T-cell (primary cell): ENCODE measurements around the gene TRAF3IP1. TPM values are rescaled to one million over a fixed set of nuclear protein-coding genes. Genes with fewer than 3 reads are reported as not detected.

Source experiments
- ATAC-seq, 4 experiments: fragments of 200-7000 bp in 3 of 4; fragments of 150-1000 bp in 1 of 4; cut with Tn5 transposase; replicated peaks in 1 of 4; 1 replicate in 3 of 4; 2 replicates in 1 of 4; pipeline ENCODE4 v1.10.0; 2021; ENCODE audit warnings: moderate library complexity in 3 of 4, mild to moderate bottlenecking in 2 of 4, moderate number of reproducible peaks in 1 of 4
- CTCF ChIA-PET, 2 donors: fragments of 300-600 bp; sonication (Branson Sonifier 250); formaldehyde crosslinking; loops; one replicate each; lab custom pipeline; 2022; ENCODE audit warnings: antibody characterized with exemption in 2 of 2; lab: Charles Lee
- POLR2A ChIA-PET, 2 donors: fragments of 300-600 bp; sonication (Branson Sonifier 250); formaldehyde crosslinking; loops; one replicate each; lab custom pipeline; 2022; ENCODE audit warnings: antibody characterized with exemption in 2 of 2; lab: Charles Lee
- DNase-seq, 35 experiments: peaks; one replicate each; pipeline versions ENCODE4 v3.0.0 to v3.0.0-alpha.2; 2013 to 2023
- H3K27ac ChIP-seq: one replicate; pipeline ENCODE4 v1.5.1; 2013; ENCODE audit warnings: low read length
- H3K27me3 ChIP-seq, 2 experiments: replicated peaks in 1 of 2; 1 replicate in 1 of 2; 2 replicates in 1 of 2; pipeline versions ENCODE4 v1.6.1 to v1.7.0; 2013; ENCODE audit warnings: low read length in 1 of 2, mixed read lengths in 1 of 2; ENCODE audit not compliant: control insufficient read depth in 2 of 2, insufficient read depth in 2 of 2; ENCODE audit errors: extremely low read depth in 1 of 2
- H3K36me3 ChIP-seq, 2 donors: 1 replicate in 1 of 2; 2 replicates in 1 of 2; pipeline versions ENCODE4 v1.6.1 to v1.7.0; 2013; ENCODE audit warnings: low read length in 1 of 2; ENCODE audit not compliant: control insufficient read depth in 2 of 2, insufficient read depth in 1 of 2; ENCODE audit errors: extremely low read depth in 1 of 2
- H3K4me1 ChIP-seq, 2 experiments: 1 replicate in 1 of 2; 2 replicates in 1 of 2; pipeline versions ENCODE4 v1.6.1 to v1.7.0; 2013; ENCODE audit warnings: low read length in 2 of 2, mixed read lengths in 1 of 2; ENCODE audit not compliant: insufficient read depth in 2 of 2, control insufficient read depth in 1 of 2; ENCODE audit errors: extremely low read depth in 1 of 2
- H3K4me3 ChIP-seq, 2 donors: 1 replicate in 1 of 2; 2 replicates in 1 of 2; pipeline versions ENCODE4 v1.5.1 to v1.7.0; 2013; ENCODE audit warnings: mild to moderate bottlenecking in 2 of 2, low read length in 1 of 2, moderate library complexity in 1 of 2; ENCODE audit not compliant: control insufficient read depth in 1 of 2; ENCODE audit errors: extremely low read depth in 1 of 2
- H3K9me3 ChIP-seq: 2 replicates; pipeline ENCODE4 v1.7.0; 2013
- H3K27ac Mint-ChIP-seq, 2 donors: one replicate each; pipeline ENCODE4 v1.8.0; 2020 to 2021; ENCODE audit warnings: mild to moderate bottlenecking in 2 of 2, mixed read lengths in 2 of 2
- H3K27me3 Mint-ChIP-seq, 2 donors: one replicate each; pipeline ENCODE4 v1.8.0; 2021 to 2022; ENCODE audit warnings: mixed read lengths in 2 of 2
- H3K36me3 Mint-ChIP-seq: one replicate; pipeline ENCODE4 v1.8.0; 2021; ENCODE audit warnings: mixed read lengths
- H3K4me1 Mint-ChIP-seq, 3 donors: one replicate each; pipeline ENCODE4 v1.8.0; 2020 to 2022; ENCODE audit warnings: mixed read lengths in 3 of 3, mild to moderate bottlenecking in 1 of 3
- H3K4me3 Mint-ChIP-seq, 3 donors: one replicate each; pipeline ENCODE4 v1.8.0; 2020 to 2022; ENCODE audit warnings: mild to moderate bottlenecking in 3 of 3, mixed read lengths in 3 of 3, moderate library complexity in 3 of 3
- H3K9me3 Mint-ChIP-seq, 3 donors: one replicate each; pipeline ENCODE4 v1.8.0; 2020 to 2022; ENCODE audit warnings: mixed read lengths in 3 of 3
- WGBS: methylation state at CpG from one replicate; pipeline ENCODE4 v1.1.5; 2013; ENCODE audit warnings: missing lambda C conversion rate; ENCODE audit not compliant: insufficient coverage; 5-methylcytosine and 5-hydroxymethylcytosine counted together
- total RNA-seq, 35 experiments: library from RNA in 6 of 35; stranded (reverse) in 6 of 35; fragments of 120-200 nt in 1 of 35; gene quantifications; one replicate each; pipeline versions ENCODE4 v1.2.1 to v1.2.4 and lab custom pipeline; 2013 to 2026

The TRAF3IP1 gene
- total RNA-seq, 5 donors from 2014 or later (not counting 1 experiment from before 2014, with no cell fraction given) = 6.3 to 12.1 (median 11.8) TPM

DNA sequence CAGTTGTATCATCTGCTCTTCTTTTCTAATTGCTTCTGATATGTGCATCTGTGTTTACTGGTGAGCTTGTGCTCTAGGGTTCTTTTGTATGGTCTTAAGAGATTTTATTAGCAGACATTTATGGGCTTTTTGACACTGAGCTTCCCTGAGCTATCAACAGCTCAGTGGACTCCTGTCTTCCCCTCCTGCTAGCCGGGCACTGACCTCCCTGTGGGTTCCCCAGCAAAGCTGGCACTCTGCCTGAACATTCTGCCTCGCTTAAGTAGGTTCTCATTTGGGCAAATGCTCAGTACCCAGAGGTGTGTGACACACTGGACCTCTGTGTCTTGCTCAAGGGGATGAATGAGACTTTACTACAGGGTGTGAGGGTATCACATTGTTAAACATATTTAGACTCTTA, 15.8 kb downstream of the TRAF3IP1 start:
- peaks cover 4 to 16% (median 11%) of the 10 kb centered on the region in 3 donors for H3K4me1 Mint-ChIP-seq
- 78% methylated on average over 2 of the region's 2 CpGs for WGBS
- no peak overlapping the region for H3K27ac Mint-ChIP-seq
- Histone ChIP-seq H3K27me3 (no peaks in the 10 kb centered on the region), H3K9me3 (no peaks in the 10 kb centered on the region), H3K36me3 (peaks cover 4 to 9% of the 10 kb centered on the region in 2 donors), H3K27ac (no peak overlapping the region), H3K4me1 (no peaks in the 10 kb centered on the region), H3K4me3 (no peak overlapping the region)
- no peak overlapping the region for H3K4me3 Mint-ChIP-seq
- no peaks in the 10 kb centered on the region for H3K27me3 Mint-ChIP-seq
- DNase-seq = no peak
- CTCF ChIA-PET = no interaction called here
- POLR2A ChIA-PET = no interaction called here
- ATAC-seq = no peak
- H3K36me3 Mint-ChIP-seq = peaks cover 24% of the 10 kb centered on the region
- H3K9me3 Mint-ChIP-seq = no peaks in the 10 kb centered on the region

DNA sequence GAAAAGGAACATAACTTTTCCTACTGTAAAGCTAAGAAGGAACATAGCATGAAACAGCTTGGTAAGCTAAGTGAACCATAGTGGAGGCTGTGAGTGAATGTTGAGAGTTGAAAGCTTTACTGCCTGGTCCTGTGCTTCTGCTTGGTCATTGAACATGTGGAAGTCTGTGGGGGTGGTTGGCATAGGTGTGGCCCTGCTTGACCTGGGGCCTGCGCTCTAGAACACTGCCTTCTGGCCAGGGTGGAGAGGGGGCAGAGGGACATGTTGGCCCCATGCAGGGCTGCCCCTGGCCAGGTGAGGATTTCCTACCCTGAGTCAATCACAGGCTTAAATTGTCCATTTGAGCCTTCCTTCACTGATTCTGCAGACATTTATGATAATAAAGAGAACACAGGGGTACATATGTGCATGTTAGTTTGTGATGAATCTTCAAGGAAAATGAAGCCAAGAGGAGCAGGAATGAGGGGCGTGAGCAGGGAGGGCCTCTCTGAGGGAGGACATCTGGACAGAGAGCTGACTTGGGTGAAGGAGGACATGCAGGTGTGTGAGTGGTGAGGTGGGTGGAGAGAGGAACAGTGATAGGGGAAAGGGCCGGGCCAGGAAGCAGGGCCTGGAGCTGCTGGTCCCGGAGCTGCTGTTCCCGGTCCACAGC, 16.6 kb downstream of the TRAF3IP1 start:
- WGBS = 94% methylated on average over 5 of the region's 5 CpGs
- ATAC-seq = no peak
- Mint-ChIP-seq H3K9me3 (no peaks in the 10 kb centered on the region), H3K27ac (no peak overlapping the region), H3K27me3 (no peaks in the 10 kb centered on the region), H3K36me3 (peaks cover 24% of the 10 kb centered on the region), H3K4me1 (peaks cover 4 to 16% (median 11%) of the 10 kb centered on the region in 3 donors), H3K4me3 (no peak overlapping the region)
- CTCF ChIA-PET = interaction anchor here in 1 of 2 donors (0.6 kb wide), 1 partner anchor 365 kb away, joined by 3 read pairs; no protein-coding TSS in a partner anchor
- DNase-seq = no peak
- H3K9me3 ChIP-seq = no peaks in the 10 kb centered on the region
- POLR2A ChIA-PET = interaction anchor here in 1 of 2 donors (0.5 kb wide), 1 partner anchor 77 kb away, joined by 3 read pairs; no protein-coding TSS in a partner anchor
- no peak overlapping the region for H3K4me3 ChIP-seq
- peaks cover 4 to 9% of the 10 kb centered on the region in 2 donors for H3K36me3 ChIP-seq
- H3K4me1 ChIP-seq = no peaks in the 10 kb centered on the region
- H3K27ac ChIP-seq = no peak overlapping the region
- H3K27me3 ChIP-seq = no peaks in the 10 kb centered on the region

DNA sequence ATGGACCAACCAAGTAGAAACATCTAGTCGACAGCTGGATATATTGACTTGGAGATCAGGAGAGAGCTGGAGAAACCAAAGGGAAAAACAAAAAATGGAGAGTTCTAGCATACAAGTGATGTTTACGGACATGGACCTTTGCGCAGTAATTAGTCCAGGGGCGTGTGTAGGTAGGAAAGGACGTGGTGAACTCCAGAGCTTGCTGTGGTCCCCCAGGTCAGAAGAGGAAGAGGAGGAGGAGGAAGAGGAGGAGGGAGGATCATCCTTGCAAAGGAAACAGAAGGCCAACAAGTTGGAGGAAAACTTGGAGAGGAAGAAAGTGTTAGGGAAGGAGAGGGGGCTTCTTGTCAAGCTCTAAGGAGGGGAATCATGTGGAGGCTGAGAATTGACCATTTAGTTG, 17.5 kb downstream of the TRAF3IP1 start:
- POLR2A ChIA-PET = no interaction called here
- CTCF ChIA-PET = interaction anchor here in 1 of 2 donors (0.6 kb wide), 1 partner anchor 366 kb away, joined by 3 read pairs; no protein-coding TSS in a partner anchor
- H3K27ac ChIP-seq = no peak overlapping the region
- H3K4me3 ChIP-seq = no peak overlapping the region
- no peaks in the 10 kb centered on the region for H3K27me3 ChIP-seq
- Mint-ChIP-seq H3K36me3 (peaks cover 21% of the 10 kb centered on the region), H3K4me3 (no peak overlapping the region), H3K27ac (no peak overlapping the region), H3K4me1 (peaks cover 4 to 16% (median 11%) of the 10 kb centered on the region in 3 donors), H3K9me3 (no peaks in the 10 kb centered on the region), H3K27me3 (no peaks in the 10 kb centered on the region)
- ATAC-seq (no peak), DNase-seq (no peak)
- 84% methylated on average over 5 of the region's 5 CpGs for WGBS
- peaks cover 4 to 9% of the 10 kb centered on the region in 2 donors for H3K36me3 ChIP-seq
- H3K9me3 ChIP-seq = no peaks in the 10 kb centered on the region
- no peaks in the 10 kb centered on the region for H3K4me1 ChIP-seq

DNA sequence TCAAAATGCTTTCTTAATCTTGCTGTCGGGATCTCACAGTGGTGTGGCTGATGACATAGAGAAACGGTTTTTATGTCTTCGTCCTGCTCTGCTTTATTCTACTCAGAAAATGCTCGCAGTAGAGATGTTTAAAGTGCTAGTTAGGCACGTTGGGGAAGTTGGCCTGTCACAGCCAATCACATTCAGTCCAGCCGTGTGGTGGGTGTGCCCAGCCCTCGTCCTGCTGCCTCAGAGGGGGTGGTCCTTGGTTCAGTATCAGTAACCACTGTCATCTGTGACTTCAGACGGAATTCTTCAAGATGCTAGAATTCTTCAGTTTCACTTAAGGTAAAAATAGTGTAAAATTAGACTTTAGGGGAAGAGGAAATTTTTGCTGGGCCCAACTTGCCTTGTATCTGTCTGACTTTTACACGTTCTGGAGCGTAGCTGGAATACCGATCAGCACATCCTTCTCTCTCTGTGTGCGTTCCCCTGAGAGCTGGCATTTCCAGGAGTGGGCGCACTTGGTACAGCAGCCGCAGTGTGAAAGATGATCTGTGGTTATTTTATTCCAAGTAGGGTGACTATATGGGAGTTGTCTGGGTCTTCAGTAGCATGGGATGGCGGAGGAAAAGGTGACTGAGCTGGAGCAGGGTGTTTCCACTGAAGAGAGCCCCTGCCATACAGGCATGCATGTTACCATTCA, 18.5 kb downstream of the TRAF3IP1 start:
- Mint-ChIP-seq H3K4me1 (peaks cover 4 to 11% (median 10%) of the 10 kb centered on the region in 3 donors), H3K9me3 (no peaks in the 10 kb centered on the region), H3K27me3 (no peaks in the 10 kb centered on the region), H3K36me3 (peaks cover 16% of the 10 kb centered on the region), H3K27ac (no peak overlapping the region), H3K4me3 (no peak overlapping the region)
- Histone ChIP-seq H3K9me3 (no peaks in the 10 kb centered on the region), H3K4me3 (no peak overlapping the region), H3K27me3 (no peaks in the 10 kb centered on the region), H3K4me1 (no peaks in the 10 kb centered on the region), H3K27ac (no peak overlapping the region), H3K36me3 (peaks cover 4 to 9% of the 10 kb centered on the region in 2 donors)
- no peak for ATAC-seq
- POLR2A ChIA-PET = no interaction called here
- DNase-seq = no peak
- 90% methylated on average over 13 of the region's 15 CpGs for WGBS
- CTCF ChIA-PET = no interaction called here

DNA sequence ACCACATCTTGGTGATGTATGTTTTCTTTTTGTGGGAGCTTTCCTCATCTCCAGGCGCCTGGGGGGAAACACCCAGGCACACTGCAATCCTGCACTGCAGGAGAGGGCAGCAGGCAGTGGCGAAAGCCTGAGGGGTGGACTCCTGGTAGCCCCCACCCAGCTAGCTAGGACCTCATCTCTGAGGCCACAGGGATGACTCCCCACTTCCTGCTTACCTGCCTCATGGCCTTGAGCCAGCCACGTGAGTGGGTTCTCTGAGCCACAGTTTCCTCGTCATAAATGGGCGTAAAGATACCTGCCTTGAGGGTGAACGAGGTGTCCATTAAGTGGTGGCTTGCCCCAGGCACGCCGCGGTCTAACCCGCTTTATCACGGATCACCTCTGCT, 19.1 kb downstream of the TRAF3IP1 start:
- CTCF ChIA-PET = no interaction called here
- DNase-seq = no peak
- Mint-ChIP-seq H3K4me3 (no peak overlapping the region), H3K9me3 (no peaks in the 10 kb centered on the region), H3K27ac (no peak overlapping the region), H3K4me1 (peaks cover 4 to 11% (median 10%) of the 10 kb centered on the region in 3 donors), H3K36me3 (peaks cover 12% of the 10 kb centered on the region), H3K27me3 (no peaks in the 10 kb centered on the region)
- H3K36me3 ChIP-seq = peaks cover 4 to 11% of the 10 kb centered on the region in 2 donors
- POLR2A ChIA-PET = no interaction called here
- no peaks in the 10 kb centered on the region for H3K9me3 ChIP-seq
- H3K4me1 ChIP-seq = no peaks in the 10 kb centered on the region
- H3K4me3 ChIP-seq = no peak overlapping the region
- H3K27me3 ChIP-seq = no peaks in the 10 kb centered on the region
- ATAC-seq = no peak
- WGBS = 75% methylated on average over 8 of the region's 11 CpGs
- no peak overlapping the region for H3K27ac ChIP-seq

DNA sequence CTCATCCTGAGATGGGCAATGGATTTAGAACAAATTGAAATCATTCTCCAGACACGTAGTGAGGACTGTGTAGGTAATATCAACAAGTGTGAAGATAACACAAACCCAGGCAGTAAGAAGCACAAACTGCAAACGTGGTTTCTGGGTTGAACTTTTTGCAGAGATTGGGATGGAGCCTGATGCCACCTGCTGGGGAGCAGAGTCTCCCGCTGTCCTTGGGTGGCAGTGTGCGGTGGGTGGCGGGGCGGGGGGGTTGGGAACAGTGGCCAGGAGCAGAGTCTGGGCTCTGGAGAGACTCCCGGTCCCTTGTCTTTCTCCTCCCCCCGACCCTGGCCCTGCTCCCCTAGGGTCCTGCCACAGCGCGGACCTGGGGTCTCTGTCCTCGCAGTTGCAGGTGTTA, 19.5 kb downstream of the TRAF3IP1 start:
- H3K27me3 Mint-ChIP-seq = no peaks in the 10 kb centered on the region
- Histone ChIP-seq H3K27ac (no peak overlapping the region), H3K4me3 (no peak overlapping the region), H3K27me3 (no peaks in the 10 kb centered on the region), H3K9me3 (no peaks in the 10 kb centered on the region), H3K36me3 (peaks cover 4 to 13% of the 10 kb centered on the region in 2 donors), H3K4me1 (no peaks in the 10 kb centered on the region)
- H3K4me1 Mint-ChIP-seq = peaks cover 4 to 11% (median 10%) of the 10 kb centered on the region in 3 donors
- 87% methylated on average over 9 of the region's 11 CpGs for WGBS
- CTCF ChIA-PET = no interaction called here
- ATAC-seq (no peak), DNase-seq (peak in 1 of 35 experiments; percentile 14)
- no peaks in the 10 kb centered on the region for H3K9me3 Mint-ChIP-seq
- H3K36me3 Mint-ChIP-seq = peaks cover 10% of the 10 kb centered on the region
- no peak overlapping the region for H3K27ac Mint-ChIP-seq
- POLR2A ChIA-PET = no interaction called here
- H3K4me3 Mint-ChIP-seq = no peak overlapping the region
